ENCODE data around the gene FBXO15. TPM values are rescaled to one million over a fixed set of nuclear protein-coding genes. Genes with fewer than 3 reads are reported as not detected.

The FBXO15 gene
- total and polyA plus RNA-seq, 2 of the 8 experiments (the other 6 are each of a cell fraction or from before 2014, with no cell fraction given): 0.84 to 0.85 TPM

- H2BK5ac ChIP-seq (ENCODE audit: low read depth, low read length): no peak overlapping the region
- H3K36me3 ChIP-seq (ENCODE audit: control insufficient read depth in 2 of 4, insufficient read depth in 4 of 4, low read length in 3 of 4): no peaks in the 10 kb centered on the region
- peaks cover 0 to 1% (median 0%) of the 10 kb centered on the region in 4 experiments; a peak in 1 of 7 replicates for H3K4me1 ChIP-seq (replicated peaks in 1 of 4; ENCODE audit: control insufficient read depth in 3 of 4, insufficient read depth in 4 of 4, low read length in 3 of 4)
- FAIRE-seq: no peak
- peak overlapping the region; percentile 99 for H3K23ac ChIP-seq (ENCODE audit: insufficient read length)
- H3K18ac ChIP-seq (ENCODE audit: extremely low read depth, low read length): no peak overlapping the region
- WGBS, 2 experiments (ENCODE audit: extremely low coverage in 1 of 2, insufficient coverage in 1 of 2, insufficient read length in 1 of 2, insufficient replicate concordance in 2 of 2, low coverage in 1 of 2, low lambda C conversion rate in 2 of 2, missing lambda C conversion rate in 1 of 2): 87% methylated on average over 3 of the region's 3 CpGs; no CpG with 5 or more reads in 1 of the 2 experiments
- H3K23me2 ChIP-seq (ENCODE audit: low read depth, low read length): no peaks in the 10 kb centered on the region
- ChIA-PET CTCF (ENCODE audit: partially characterized antibody) (no interaction called here), POLR2A (ENCODE audit: partially characterized antibody) (interaction anchor here (0.7 kb wide), 1 partner anchor 538 kb away, joined by 3 read pairs; no protein-coding TSS in a partner anchor)
- no peak for DNase-seq (ENCODE audit: low read depth in 1 of 2, low spot score in 2 of 2)
- H3K27me3 ChIP-seq (replicated peaks in 1 of 4; ENCODE audit: control insufficient read depth in 3 of 4, extremely low read depth in 1 of 4, insufficient read depth in 3 of 4, low read length in 3 of 4): no peaks in the 10 kb centered on the region
- no peak overlapping the region for H3K4ac ChIP-seq (replicated peaks; ENCODE audit: insufficient read length, low read depth, low read length)
- H2BK20ac ChIP-seq (ENCODE audit: low read length): no peak overlapping the region
- no peak overlapping the region for H3K14ac ChIP-seq (ENCODE audit: insufficient read length)
- H2AFZ ChIP-seq (ENCODE audit: low read length): no peak overlapping the region
- no peak overlapping the region for H2AK5ac ChIP-seq (ENCODE audit: low read depth, low read length)
- H4K91ac ChIP-seq (replicated peaks; ENCODE audit: insufficient read length, low read length): no peak overlapping the region
- H4K8ac ChIP-seq (ENCODE audit: extremely low read depth, insufficient read depth, low read length): no peak overlapping the region
- H2BK120ac ChIP-seq (replicated peaks; ENCODE audit: low read depth, low read length): no peak overlapping the region
- H3K9ac ChIP-seq (replicated peaks in 1 of 4; ENCODE audit: extremely low read depth in 1 of 4, low read depth in 3 of 4, low read length in 3 of 4): no peak overlapping the region
- no peak overlapping the region for H2BK15ac ChIP-seq (ENCODE audit: low read length)
- H3K56ac ChIP-seq (replicated peaks; ENCODE audit: insufficient read length, low read depth, low read length): no peak overlapping the region
- H3K27ac ChIP-seq (ENCODE audit: low read depth, low read length): no peak overlapping the region
- no peaks in the 10 kb centered on the region for H3K79me1 ChIP-seq (ENCODE audit: low read depth, low read length)
- no peaks in the 10 kb centered on the region for H3K79me2 ChIP-seq (ENCODE audit: control insufficient read depth in 1 of 2, insufficient read depth in 2 of 2, low read length in 2 of 2)
- no peak overlapping the region for H2BK12ac ChIP-seq (ENCODE audit: low read depth, low read length)
- TF ChIP-seq NANOG (IDR thresholded peaks at IDR 0.05; ENCODE audit: insufficient read depth, low read depth, low read length, poor library complexity, severe bottlenecking) (no peak), CEBPB (IDR thresholded peaks at IDR 0.05; ENCODE audit: low read depth, low read length) (no peak), YY1 (IDR thresholded peaks at IDR 0.05; ENCODE audit: low read depth, low read length) (no peak), KDM5A (IDR thresholded peaks at IDR 0.05; ENCODE audit: low read length) (no peak), CREB1 (IDR thresholded peaks at IDR 0.05) (no peak), KDM1A (IDR thresholded peaks at IDR 0.05; ENCODE audit: borderline replicate concordance, low read length) (no peak), TAF7 (optimal IDR thresholded peaks at IDR 0.05; ENCODE audit: borderline replicate concordance, low read depth, low read length) (no peak), RNF2 (IDR thresholded peaks at IDR 0.05; ENCODE audit: borderline replicate concordance, low read depth, low read length, missing control alignments, poor library complexity, severe bottlenecking) (no peak), JUND (IDR thresholded peaks at IDR 0.05; ENCODE audit: low read length) (no peak), SIX5 (IDR thresholded peaks at IDR 0.05; ENCODE audit: low read depth, low read length) (no peak), PHF8 (conservative IDR thresholded peaks at IDR 0.05; ENCODE audit: low read depth, low read length) (no peak), GABPA (IDR thresholded peaks at IDR 0.05; ENCODE audit: borderline replicate concordance, insufficient read depth, low read length) (no peak)
- H4K5ac ChIP-seq (ENCODE audit: insufficient read length, low read depth, low read length): no peak overlapping the region
- H4K20me1 ChIP-seq (replicated peaks in 1 of 2; ENCODE audit: control insufficient read depth in 1 of 2, insufficient read depth in 2 of 2, low read length in 2 of 2): no peaks in the 10 kb centered on the region
- no peak overlapping the region for H3K4me3 ChIP-seq (ENCODE audit: extremely low read depth in 1 of 4, insufficient read depth in 2 of 4, low read depth in 3 of 4, low read length in 4 of 4)
- H3K4me2 ChIP-seq (ENCODE audit: insufficient read depth in 1 of 2, low read depth in 2 of 2, low read length in 2 of 2): no peak overlapping the region
- no peaks in the 10 kb centered on the region for H3K9me3 ChIP-seq (ENCODE audit: insufficient read depth in 2 of 2, low read depth in 1 of 2, low read length in 1 of 2)
Observed at GRCh38 chr18:74132201-74132600, 15.4 kb downstream of the FBXO15 start.
